Neural progenitor cell (in vitro differentiated cells): ENCODE results near the gene TATDN2.

Experiments used
- EZH2phosphoT487 ChIP-seq: fragments of 200-600 bp; sonication (generic); IDR thresholded peaks from 2 replicates; pipeline ENCODE4 v1.6.1; 2017; ENCODE audit warnings: antibody characterized with exemption
- TF ChIP-seq, protein P1 (sequence below): fragments of 200-600 bp; sonication (generic); IDR thresholded peaks from 2 replicates; pipeline ENCODE4 v1.5.1; 2017; ENCODE audit warnings: antibody characterized with exemption, mild to moderate bottlenecking

- TF ChIP-seq, protein P1, sequence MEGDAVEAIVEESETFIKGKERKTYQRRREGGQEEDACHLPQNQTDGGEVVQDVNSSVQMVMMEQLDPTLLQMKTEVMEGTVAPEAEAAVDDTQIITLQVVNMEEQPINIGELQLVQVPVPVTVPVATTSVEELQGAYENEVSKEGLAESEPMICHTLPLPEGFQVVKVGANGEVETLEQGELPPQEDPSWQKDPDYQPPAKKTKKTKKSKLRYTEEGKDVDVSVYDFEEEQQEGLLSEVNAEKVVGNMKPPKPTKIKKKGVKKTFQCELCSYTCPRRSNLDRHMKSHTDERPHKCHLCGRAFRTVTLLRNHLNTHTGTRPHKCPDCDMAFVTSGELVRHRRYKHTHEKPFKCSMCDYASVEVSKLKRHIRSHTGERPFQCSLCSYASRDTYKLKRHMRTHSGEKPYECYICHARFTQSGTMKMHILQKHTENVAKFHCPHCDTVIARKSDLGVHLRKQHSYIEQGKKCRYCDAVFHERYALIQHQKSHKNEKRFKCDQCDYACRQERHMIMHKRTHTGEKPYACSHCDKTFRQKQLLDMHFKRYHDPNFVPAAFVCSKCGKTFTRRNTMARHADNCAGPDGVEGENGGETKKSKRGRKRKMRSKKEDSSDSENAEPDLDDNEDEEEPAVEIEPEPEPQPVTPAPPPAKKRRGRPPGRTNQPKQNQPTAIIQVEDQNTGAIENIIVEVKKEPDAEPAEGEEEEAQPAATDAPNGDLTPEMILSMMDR, result no peak
- no peak for TF ChIP-seq EZH2phosphoT487
These were observed 35.0 kb upstream of the TATDN2 start for GRCh38 chr3:10213156-10213792.
